Common myeloid progenitor, CD34-positive (primary cell): ENCODE measurements around the gene HMGXB4.

ENCODE experiments used
- CTCF ChIA-PET: fragments of 350-600 bp; sonication (Branson Sonifier 250); formaldehyde crosslinking; loops from one replicate; lab custom pipeline; 2021; ENCODE audit warnings: antibody characterized with exemption; lab: Charles Lee
- POLR2A ChIA-PET: fragments of 350-600 bp; sonication (Branson Sonifier 250); formaldehyde crosslinking; loops from one replicate; lab custom pipeline; 2021; ENCODE audit warnings: antibody characterized with exemption; lab: Charles Lee
- DNase-seq, 3 donors: peaks; one replicate each; pipeline versions ENCODE4 v3.0.0 to v3.0.0-alpha.2; 2013
- H3K27ac ChIP-seq, 2 experiments: 1 replicate in 1 of 2; 2 replicates in 1 of 2; pipeline ENCODE4 v1.7.0; 2013; ENCODE audit warnings: inconsistent platforms in 2 of 2, low read length in 2 of 2, mild to moderate bottlenecking in 2 of 2, low read depth in 1 of 2, moderate library complexity in 1 of 2; ENCODE audit not compliant: severe bottlenecking in 2 of 2, insufficient read depth in 1 of 2, poor library complexity in 1 of 2
- H3K27me3 ChIP-seq, 5 experiments: replicated peaks in 2 of 5; 1 replicate in 3 of 5; 2 replicates in 2 of 5; pipeline versions ENCODE4 v1.6.1 to v1.7.0; 2013; ENCODE audit warnings: low read length in 4 of 5, mild to moderate bottlenecking in 2 of 5, moderate library complexity in 2 of 5, inconsistent platforms in 1 of 5; ENCODE audit not compliant: insufficient read depth in 5 of 5, control insufficient read depth in 4 of 5
- H3K36me3 ChIP-seq, 4 experiments: 1 replicate in 2 of 4; 2 replicates in 2 of 4; pipeline versions ENCODE4 v1.6.1 to v1.7.0; 2013; ENCODE audit warnings: low read length in 3 of 4, control low read depth in 1 of 4, mild to moderate bottlenecking in 1 of 4; ENCODE audit not compliant: control insufficient read depth in 4 of 4, insufficient read depth in 4 of 4
- H3K4me1 ChIP-seq, 4 experiments: 1 replicate in 3 of 4; 2 replicates in 1 of 4; pipeline versions ENCODE4 v1.6.1 to v1.7.1; 2013; ENCODE audit warnings: low read length in 3 of 4, mild to moderate bottlenecking in 3 of 4, control low read depth in 1 of 4, inconsistent platforms in 1 of 4, moderate library complexity in 1 of 4; ENCODE audit not compliant: control insufficient read depth in 4 of 4, insufficient read depth in 4 of 4; ENCODE audit errors: control extremely low read depth in 1 of 4
- H3K4me3 ChIP-seq, 7 experiments: 1 replicate in 4 of 7; 2 replicates in 3 of 7; pipeline versions ENCODE4 v1.5.1 to v1.7.0; 2013; ENCODE audit warnings: mild to moderate bottlenecking in 7 of 7, low read length in 6 of 7, moderate library complexity in 6 of 7, inconsistent platforms in 2 of 7, low read depth in 2 of 7, control low read depth in 1 of 7; ENCODE audit not compliant: insufficient read depth in 4 of 7, control insufficient read depth in 1 of 7; ENCODE audit errors: extremely low read depth in 1 of 7
- H3K9me3 ChIP-seq, 5 experiments: 1 replicate in 4 of 5; 2 replicates in 1 of 5; pipeline versions ENCODE4 v1.6.1 to v1.7.1; 2013; ENCODE audit warnings: low read length in 4 of 5, mild to moderate bottlenecking in 2 of 5, inconsistent platforms in 1 of 5, low read depth in 1 of 5, moderate library complexity in 1 of 5; ENCODE audit not compliant: control insufficient read depth in 4 of 5, insufficient read depth in 2 of 5; ENCODE audit errors: control extremely low read depth in 1 of 5
- WGBS: methylation state at CpG from one replicate; pipeline ENCODE4 v1.1.5; 2013; ENCODE audit not compliant: insufficient coverage; 5-methylcytosine and 5-hydroxymethylcytosine counted together

Gene HMGXB4

DNA sequence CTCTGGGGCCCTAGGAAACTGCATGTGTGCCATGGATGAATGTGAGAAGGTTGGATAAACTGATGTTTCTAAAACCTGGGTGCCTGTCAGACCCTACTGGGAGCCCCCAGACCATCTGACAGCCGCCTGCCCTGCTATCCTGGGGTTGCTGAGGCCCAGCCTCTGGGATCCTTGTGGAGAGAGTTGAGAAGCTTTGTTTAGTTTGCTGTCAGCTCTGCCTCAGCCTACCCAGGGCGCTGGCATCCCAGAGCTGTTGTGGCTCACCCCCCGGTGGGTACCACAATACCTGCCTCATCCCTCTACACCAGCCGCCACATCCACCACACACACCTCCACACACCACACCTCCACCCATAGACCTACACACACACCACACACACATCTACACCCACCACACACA lies 85.1 kb downstream of the HMGXB4 start:
- Histone ChIP-seq H3K36me3 (peaks cover 0 to 49% (median 31%) of the 10 kb centered on the region in 4 experiments), H3K27me3 (no peaks in the 10 kb centered on the region), H3K9me3 (no peaks in the 10 kb centered on the region), H3K27ac (no peak overlapping the region), H3K4me3 (no peak overlapping the region), H3K4me1 (no peaks in the 10 kb centered on the region)
- ChIA-PET POLR2A (no interaction called here), CTCF (no interaction called here)
- no peak for DNase-seq
- WGBS = 100% methylated on average over 2 of the region's 4 CpGs

DNA sequence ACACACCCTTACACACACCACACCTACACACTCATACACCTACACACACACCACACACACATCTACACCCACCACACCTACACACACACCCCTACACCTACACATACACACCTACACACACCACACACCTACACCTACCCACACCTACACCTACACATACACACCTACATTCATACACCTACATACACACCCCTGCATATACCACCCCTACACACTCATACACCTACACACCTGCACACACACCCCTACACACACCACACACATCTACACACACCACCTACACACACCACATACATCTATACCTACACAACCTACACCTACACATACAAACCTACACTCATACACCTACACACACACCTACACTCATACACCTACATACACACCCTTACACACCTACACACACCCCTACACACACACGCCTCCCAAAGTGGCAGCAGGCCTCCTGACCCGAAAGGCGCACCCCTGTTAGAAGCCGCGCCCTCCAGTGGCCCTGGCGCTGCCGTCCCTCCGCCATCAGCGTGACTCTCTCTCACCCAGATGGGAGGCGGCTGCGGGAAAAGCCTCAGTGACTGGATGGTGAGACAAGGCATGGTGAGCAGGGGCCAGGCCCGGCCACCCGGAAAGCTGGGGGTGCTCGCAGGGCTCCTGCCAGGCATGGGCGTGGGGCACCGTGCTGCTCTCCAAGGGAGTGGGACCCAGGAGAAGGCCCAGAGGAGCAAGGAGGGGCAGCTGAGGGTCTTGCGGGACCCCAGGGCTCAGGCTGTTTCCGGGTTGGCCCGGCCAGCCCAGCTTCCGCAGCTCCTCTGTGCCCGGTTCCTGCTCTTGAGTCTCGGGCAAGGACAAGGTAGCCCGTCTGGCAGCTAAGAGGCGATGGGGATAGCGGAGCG lies 86.6 kb downstream of the HMGXB4 start:
- no peaks in the 10 kb centered on the region for H3K9me3 ChIP-seq
- H3K27ac ChIP-seq = no peak overlapping the region
- no peaks in the 10 kb centered on the region for H3K4me1 ChIP-seq
- no peak for DNase-seq
- peaks cover 0 to 42% (median 26%) of the 10 kb centered on the region in 4 experiments for H3K36me3 ChIP-seq
- CTCF ChIA-PET = interaction anchor here (1.4 kb wide), 1 partner anchor 9 kb away, joined by 4 read pairs; no protein-coding TSS in a partner anchor
- no peaks in the 10 kb centered on the region for H3K27me3 ChIP-seq
- WGBS = over 99% methylated on average over 17 of the region's 26 CpGs
- POLR2A ChIA-PET = no interaction called here
- H3K4me3 ChIP-seq = no peak overlapping the region

DNA sequence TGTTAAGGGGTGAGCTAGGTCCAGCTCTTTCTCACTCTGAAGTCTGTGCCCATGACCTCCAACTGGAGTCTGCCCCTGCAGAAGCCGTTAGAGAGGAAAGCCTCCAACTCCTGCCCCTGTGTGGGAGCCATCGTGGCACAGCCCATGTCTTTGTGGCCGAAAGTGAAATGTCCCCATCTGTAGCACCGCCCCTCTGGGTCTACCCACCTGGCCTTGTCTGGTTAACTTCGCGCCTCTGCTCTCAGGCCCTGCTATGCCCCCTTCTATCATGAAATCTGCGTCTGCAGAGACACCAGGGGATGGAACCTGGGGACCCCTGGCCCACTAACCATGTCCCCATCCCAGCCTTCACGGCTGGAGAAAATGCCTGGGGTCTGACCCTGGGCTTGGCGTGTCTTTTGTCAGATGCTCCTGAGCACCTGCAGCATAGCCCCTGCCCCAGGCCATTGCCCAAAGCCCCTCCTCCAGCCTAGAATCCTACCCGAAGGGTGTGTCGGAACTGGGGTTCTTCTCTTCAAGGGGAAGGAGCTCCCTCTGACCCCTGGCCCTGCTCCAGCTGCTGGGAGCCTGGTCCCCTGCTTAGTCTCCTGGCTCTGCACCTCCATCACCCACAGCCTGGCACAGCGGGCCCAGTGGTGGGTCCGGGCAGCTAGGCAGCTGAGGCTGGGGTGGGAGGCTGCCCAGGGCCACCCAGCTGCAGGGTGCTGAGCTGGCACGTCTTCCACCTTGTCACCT lies 87.8 kb downstream of the HMGXB4 start:
- peaks cover 0 to 7% (median 4%) of the 10 kb centered on the region in 4 experiments for H3K4me1 ChIP-seq
- H3K27me3 ChIP-seq = no peaks in the 10 kb centered on the region
- no peak overlapping the region for H3K27ac ChIP-seq
- H3K4me3 ChIP-seq = no peak overlapping the region
- POLR2A ChIA-PET = no interaction called here
- peaks cover 0 to 38% (median 25%) of the 10 kb centered on the region in 4 experiments for H3K36me3 ChIP-seq
- CTCF ChIA-PET = interaction anchor here (1.1 to 1.4 kb wide), 2 partner anchors 11 to 53 kb away, joined by 3 to 4 read pairs; no protein-coding TSS in a partner anchor
- DNase-seq = no peak
- 96% methylated on average over 13 of the region's 14 CpGs for WGBS
- no peaks in the 10 kb centered on the region for H3K9me3 ChIP-seq
